Subcutaneous adipose tissue (tissue), 4 donors: ENCODE measurements around the gene PAPLN. TPM values are rescaled to one million over a fixed set of nuclear protein-coding genes. Genes with fewer than 3 reads are reported as not detected.

Source experiments
- CTCF ChIP-seq: fragments of 450-650 bp; IDR thresholded peaks from one replicate; pipeline ENCODE4 v1.5.1; 2016; ENCODE audit warnings: low read depth, mild to moderate bottlenecking, control low read depth, antibody characterized with exemption, moderate library complexity
- small RNA-seq: library from RNA; depleted of rRNA; stranded (forward); fragments of <200 nt; gene quantifications from one replicate; pipeline ENCODE3, GENCODE V24; 2016
- total RNA-seq, 4 donors: library from RNA; depleted of rRNA; stranded (reverse); fragments of >200 nt; gene quantifications; one replicate each; pipeline ENCODE4 v1.1.0, GENCODE V29; 2016

PAPLN gene
- total RNA-seq, 4 donors from 2014 or later = 10.4 to 52.2 (median 22.4) TPM

- no peak for TF ChIP-seq CTCF
Observed at GRCh38 chr14:73295198-73295796, 58.0 kb downstream of the PAPLN start.

- TF ChIP-seq CTCF = no peak
Observed at GRCh38 chr14:73305499-73305898, 68.2 kb downstream of the PAPLN start.

GRCh38 chr14:73307261-73307660 is 70.0 kb downstream of the PAPLN start:
- no peak for TF ChIP-seq CTCF

GRCh38 chr14:73311708-73312030 is 74.4 kb downstream of the PAPLN start:
- no peak for TF ChIP-seq CTCF

GRCh38 chr14:73312687-73313086 is 75.4 kb downstream of the PAPLN start:
- TF ChIP-seq CTCF = no peak

GRCh38 chr14:73313151-73313550 is 75.8 kb downstream of the PAPLN start:
- TF ChIP-seq CTCF = no peak

- TF ChIP-seq CTCF = no peak
Observed at GRCh38 chr14:73323896-73324399, 86.6 kb downstream of the PAPLN start.

Small RNA genes lying within 50 kb of the gene (small RNA-seq; reads per million reads assigned to genes)
- gene AC004858.1 = not detected
- gene RNU6-419P = not detected

Other genes starting within 250 kb of the PAPLN start
- gene ZFYVE1, start 210.4 kb upstream of the PAPLN start, total RNA-seq = 10 to 100 TPM; 18.3 to 31.6 (median 27.7) TPM
- gene RBM25, start 179.0 kb upstream of the PAPLN start, total RNA-seq = 10 to 100 TPM; 64.1 to 87.0 (median 73.8) TPM
- 10 to 100 TPM; 58.4 to 87.5 (median 69.9) TPM for gene PSEN1, start 101.0 kb upstream of the PAPLN start, total RNA-seq
- 10 to 100 TPM; 45.1 to 85.8 (median 61.2) TPM for gene NUMB, start 221.0 kb downstream of the PAPLN start, total RNA-seq